ENCODE results near the gene BROX. TPM values are rescaled to one million over a fixed set of nuclear protein-coding genes. Genes with fewer than 3 reads are reported as not detected.
"Not testable (repeated sequence)": the region's sequence is repeated elsewhere in the genome, so short reads cannot be mapped to it uniquely, and the experiment has no call there.

BROX gene
- polyA plus RNA-seq, 4 donors = 36.9 to 50.4 (median 41.5) TPM

DNA sequence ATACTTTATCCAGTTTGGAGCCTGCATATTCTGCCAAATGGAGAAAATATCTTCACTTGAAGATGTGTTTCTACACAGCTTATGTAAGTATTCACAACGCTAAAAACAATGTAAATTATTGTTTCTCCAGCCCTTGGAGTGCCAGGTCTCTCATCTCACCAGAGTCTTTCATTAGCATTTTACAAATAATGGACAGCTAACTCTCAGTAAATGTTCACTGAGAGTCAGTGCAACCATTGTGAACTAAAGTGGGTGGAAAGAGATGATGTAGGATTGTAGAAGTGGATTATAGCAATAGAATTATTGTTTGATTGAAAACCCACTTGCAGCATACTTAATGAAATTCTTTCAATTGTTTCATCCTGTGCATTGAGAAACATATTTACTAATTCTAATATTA lies 16.4 kb downstream of the BROX start:
- DNase-seq (ENCODE audit: low read depth in 4 of 4, low spot score in 2 of 4) = no peak

- DNase-seq (ENCODE audit: low read depth in 4 of 4, low spot score in 2 of 4) = no peak
These were observed 18.5 kb downstream of the BROX start for GRCh38 chr1:222730866-222731265.

DNA sequence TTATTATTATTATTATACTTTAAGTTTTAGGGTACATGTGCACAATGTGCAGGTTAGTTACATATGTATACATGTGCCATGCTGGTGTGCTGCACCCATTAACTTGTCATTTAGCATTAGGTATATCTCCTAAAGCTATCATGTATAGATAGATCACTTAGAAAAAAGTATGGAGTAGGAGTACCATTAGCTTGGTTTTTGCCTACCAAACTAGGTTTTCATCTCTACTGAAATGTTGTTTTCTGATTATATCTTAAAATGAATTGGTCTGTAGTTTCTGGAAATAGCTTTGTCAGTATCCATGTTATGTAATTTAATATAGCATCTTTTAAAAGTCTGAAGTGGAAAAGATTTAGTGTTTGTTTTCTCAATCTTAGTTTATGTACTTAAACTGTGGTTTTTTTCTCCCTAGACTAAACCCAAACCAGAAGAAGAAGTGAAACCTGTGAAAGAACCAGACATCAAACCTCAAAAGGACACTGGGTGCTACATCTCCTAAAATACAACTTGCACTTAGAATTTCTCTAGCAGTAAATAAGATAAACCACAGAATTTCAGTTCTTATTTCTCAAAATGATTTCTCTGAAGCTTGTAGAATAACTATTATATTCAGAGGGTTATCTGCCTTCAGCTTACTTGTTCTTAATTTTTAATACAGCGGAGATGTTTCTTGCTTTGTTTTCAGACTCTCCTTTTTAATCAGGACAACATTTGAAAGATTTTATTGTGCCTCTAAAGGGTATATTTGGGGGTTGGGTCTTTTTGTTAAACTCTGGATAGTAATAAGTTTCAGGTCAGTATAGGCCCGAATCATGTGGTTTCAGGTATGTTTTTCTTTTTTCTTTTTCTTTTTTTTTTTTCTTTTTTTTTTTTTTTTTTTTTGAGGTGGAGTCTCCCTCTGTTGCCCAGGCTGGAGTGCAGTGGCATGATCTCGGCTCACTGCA lies 20.1 kb downstream of the BROX start:
- no peak for DNase-seq (ENCODE audit: low read depth in 4 of 4, low spot score in 2 of 4)

DNA sequence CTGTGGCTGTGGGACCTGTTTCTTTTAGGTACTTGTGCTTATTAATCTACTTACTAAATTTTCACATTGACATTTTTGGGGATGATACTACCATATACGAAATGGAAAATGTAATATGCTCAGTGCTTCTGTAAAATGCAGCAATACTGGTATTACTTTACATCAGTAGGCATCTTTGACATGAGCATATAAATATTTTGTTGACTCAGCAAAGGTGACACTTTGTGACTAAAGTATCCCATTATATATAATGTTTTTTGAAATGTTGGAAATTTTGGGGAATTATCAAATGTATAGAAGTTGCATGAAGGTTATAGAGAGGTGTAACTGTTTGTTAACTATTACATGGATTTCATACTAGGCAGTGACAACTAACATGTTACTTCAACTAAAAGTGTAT lies 22.4 kb downstream of the BROX start:
- DNase-seq (ENCODE audit: low read depth in 4 of 4, low spot score in 2 of 4) = no peak

- DNase-seq (ENCODE audit: low read depth in 4 of 4, low spot score in 2 of 4) = no peak
These were observed 24.1 kb downstream of the BROX start for GRCh38 chr1:222736470-222736869.

- no peak for DNase-seq (ENCODE audit: low read depth in 4 of 4, low spot score in 2 of 4)
These were observed 24.6 kb downstream of the BROX start, which contains the start of gene FAM177B for GRCh38 chr1:222736972-222737371. FAM177B (plus strand) TSS chr1:222737202; CDS start chr1:222746546, 9,344 bp downstream.

DNA sequence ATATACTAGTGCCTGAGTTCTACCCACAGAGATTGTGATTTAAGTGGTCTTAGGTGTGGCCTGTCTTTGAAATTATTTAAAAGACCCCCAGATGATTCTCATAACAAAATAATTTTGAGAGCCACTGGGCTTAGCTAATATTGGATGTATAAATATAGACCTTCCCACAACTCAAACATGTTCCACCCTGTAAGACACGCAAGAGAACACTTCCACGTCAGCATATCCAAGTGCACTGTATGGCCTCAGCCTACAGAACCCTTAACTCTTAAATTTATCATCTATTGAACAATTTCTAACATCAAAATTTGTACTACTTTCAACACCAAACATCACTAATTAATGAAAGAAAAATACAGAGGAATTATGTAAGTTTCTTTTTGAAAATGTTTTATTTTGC lies 27.1 kb downstream of the BROX start:
- DNase-seq (ENCODE audit: low read depth in 4 of 4, low spot score in 2 of 4) = no peak

- no peak for DNase-seq (ENCODE audit: low read depth in 4 of 4, low spot score in 2 of 4)
These were observed 27.6 kb downstream of the BROX start for GRCh38 chr1:222739929-222740328.

DNA sequence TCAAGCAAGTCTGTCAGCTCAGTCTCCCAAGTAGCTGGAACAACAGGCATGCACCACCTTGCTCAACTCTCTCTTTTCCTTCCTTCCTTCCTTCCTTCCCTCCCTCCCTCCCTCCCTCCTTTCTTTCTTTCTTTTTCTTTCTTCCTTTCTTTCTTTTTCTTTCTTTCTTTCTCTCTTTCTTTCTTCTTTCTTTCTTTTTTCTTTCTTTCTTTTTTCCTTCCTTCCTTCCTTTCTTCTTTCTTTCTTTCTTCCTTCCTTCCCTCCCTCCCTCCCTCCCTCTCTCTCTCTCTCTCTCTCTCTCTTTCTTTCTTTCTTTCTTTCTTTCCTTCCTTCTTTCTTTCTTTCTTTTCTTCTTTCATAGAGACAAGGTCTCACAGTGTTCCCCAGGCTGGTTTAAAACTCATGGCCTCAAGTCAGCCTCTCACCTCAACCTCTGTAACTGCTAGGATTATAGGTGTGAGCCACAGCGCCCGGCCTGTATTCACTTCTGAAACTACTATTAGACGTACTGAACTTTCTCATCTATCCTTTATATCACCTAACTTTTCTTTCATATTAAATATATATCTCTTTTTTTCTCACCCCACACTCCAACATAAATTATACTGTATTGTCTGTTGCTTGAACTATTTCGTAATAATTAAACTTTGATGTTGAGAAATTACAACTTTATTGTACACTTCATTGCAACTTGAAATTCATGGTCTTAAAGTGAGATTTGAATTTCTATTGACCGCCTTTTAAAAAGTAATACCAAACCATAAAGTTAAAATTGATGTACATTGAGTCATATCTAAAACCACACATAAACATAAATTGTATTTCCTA lies 29.5 kb downstream of the BROX start:
- DNase-seq (ENCODE audit: low read depth in 4 of 4, low spot score in 2 of 4) = not testable (repeated sequence)

- no peak for DNase-seq (ENCODE audit: low read depth in 4 of 4, low spot score in 2 of 4)
These were observed 37.6 kb downstream of the BROX start for GRCh38 chr1:222749927-222750326.

DNA sequence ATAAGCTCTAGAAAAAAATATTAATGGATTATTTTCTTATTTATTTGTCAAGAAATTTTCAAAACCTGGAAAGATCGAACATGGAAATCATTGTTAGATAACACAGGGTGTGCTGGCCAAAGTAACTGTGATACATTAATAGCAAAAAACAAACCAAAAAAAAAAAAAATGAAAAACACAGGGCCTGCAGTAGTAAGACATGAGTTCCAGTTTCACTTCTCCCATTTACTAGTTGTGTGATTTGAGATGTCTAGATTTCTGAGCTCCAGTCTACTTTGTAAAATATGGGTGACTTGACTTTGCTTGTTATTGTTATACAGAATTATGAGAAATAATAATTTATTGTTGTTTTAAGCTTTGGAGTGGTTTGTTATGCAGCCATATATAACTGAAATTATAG lies 38.3 kb downstream of the BROX start:
- DNase-seq (ENCODE audit: low read depth in 4 of 4, low spot score in 2 of 4) = no peak

- no peak for DNase-seq (ENCODE audit: low read depth in 4 of 4, low spot score in 2 of 4)
These were observed 38.9 kb downstream of the BROX start for GRCh38 chr1:222751255-222751654.

- no peak for DNase-seq (ENCODE audit: low read depth in 4 of 4, low spot score in 2 of 4)
These were observed 42.2 kb downstream of the BROX start for GRCh38 chr1:222754366-222755139.

DNA sequence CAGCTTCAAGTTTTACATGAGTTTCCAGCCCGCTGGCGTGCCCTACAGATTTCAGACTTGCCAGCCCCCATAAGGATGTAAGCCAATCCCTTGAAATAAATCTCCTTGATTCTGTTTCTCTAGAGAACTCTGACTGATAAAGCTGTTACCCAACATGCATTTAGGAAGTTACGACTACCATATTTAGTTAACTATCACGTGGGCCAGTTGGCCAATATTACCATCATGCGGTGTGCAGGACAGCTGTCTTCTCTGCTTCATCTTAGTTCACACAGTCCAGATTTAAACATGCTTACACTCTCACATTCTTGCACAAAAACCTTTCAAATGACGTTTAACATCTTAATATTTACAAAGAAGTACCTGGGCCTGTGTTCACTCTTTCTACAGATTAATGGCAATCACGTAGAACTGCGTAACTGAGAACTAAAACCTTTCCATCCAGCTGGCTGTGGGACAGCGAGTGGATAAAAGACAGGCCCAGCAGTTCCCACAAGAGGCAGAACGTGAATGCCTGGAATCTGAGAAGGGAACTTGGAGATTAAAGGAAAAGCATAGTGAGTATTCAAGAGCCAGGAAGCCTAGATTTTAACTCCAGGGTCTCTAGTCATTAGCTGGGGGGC lies 45.4 kb downstream of the BROX start:
- DNase-seq (ENCODE audit: low read depth in 4 of 4, low spot score in 2 of 4) = no peak

DNA sequence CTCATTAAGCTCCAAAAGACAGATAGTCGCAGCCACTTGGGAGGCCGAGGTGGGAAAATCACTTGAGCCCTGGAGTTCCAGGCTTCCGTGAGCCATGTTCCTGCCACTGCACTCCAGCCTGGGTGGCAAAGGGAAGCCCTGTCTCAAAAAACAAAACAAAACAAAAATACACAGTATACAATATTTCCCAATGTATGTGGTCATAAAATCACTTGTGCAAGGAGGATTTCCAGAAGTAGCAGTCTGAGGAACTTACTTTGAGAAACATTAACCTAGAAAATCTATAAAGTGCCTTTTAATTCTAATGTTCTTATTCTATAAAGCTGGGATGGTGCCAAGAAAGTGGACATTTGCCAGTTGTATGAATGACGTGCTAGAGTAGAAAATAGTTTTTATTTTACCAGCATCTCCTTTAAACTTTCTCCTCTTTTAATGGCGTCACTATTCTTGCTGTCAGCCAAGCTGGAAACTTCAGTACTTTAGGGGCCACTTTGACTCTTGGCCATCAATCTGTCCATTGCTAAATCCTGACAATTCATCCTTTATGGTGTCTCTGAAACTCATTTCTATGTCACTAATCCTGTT lies 47.2 kb downstream of the BROX start:
- DNase-seq (ENCODE audit: low read depth in 4 of 4, low spot score in 2 of 4) = no peak

DNA sequence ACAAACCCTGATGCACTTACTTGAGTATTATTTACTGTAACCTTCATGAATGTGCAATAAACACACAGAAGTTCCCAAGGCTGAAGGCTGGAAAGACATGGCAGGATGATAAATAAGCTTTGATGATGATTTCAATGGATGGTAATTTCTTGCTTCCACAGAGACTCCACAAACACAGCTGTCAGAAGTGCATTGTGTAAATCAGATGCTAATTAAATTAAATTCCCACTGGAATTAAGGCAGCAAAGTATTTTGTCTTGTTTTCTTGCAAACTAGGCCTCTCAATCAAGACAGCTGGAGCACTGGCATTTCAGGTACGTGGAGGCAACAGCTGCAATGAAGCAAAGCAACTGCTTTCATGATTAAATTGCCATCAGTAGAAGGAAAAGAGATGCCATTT lies 48.7 kb downstream of the BROX start:
- DNase-seq (ENCODE audit: low read depth in 4 of 4, low spot score in 2 of 4) = no peak

- DNase-seq (ENCODE audit: low read depth in 4 of 4, low spot score in 2 of 4) = not testable (repeated sequence)
These were observed 49.8 kb downstream of the BROX start for GRCh38 chr1:222762178-222762577.

- DNase-seq (ENCODE audit: low read depth in 4 of 4, low spot score in 2 of 4) = no peak
These were observed 54.8 kb downstream of the BROX start for GRCh38 chr1:222767152-222767571.

DNA sequence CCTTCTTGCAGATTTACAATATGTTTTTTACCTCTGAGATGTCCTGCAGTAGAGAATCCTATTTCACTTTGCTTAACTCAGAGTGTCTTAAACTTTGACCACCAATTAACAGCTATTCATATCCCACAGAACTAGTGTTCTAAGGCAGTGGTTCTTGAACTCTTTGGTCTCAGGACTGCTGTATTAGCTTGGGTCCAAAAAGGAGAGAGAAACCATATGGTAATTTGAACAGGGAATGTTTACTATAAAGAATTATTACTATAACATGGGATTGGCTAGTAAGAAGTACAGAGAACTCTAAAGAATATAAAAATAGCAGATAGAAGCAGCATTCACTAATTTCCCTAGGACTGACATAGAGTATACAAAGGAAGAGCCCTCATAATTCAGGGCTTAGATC lies 56.2 kb downstream of the BROX start:
- DNase-seq (ENCODE audit: low read depth in 4 of 4, low spot score in 2 of 4) = no peak

GRCh38 chr1:222769181-222769580 lies 56.8 kb downstream of the BROX start:
- DNase-seq (ENCODE audit: low read depth in 4 of 4, low spot score in 2 of 4) = no peak

Data from left renal cortex interstitium (tissue), 4 donors.